HG03196 (cell line): ENCODE data around the gene TMEM132C.

ENCODE experiments used
- ATAC-seq: cut with Tn5 transposase; IDR thresholded peaks from one replicate; pipeline ENCODE4 v1.9.1; 2021; ENCODE audit not compliant: unreplicated experiment

TMEM132C gene

DNA sequence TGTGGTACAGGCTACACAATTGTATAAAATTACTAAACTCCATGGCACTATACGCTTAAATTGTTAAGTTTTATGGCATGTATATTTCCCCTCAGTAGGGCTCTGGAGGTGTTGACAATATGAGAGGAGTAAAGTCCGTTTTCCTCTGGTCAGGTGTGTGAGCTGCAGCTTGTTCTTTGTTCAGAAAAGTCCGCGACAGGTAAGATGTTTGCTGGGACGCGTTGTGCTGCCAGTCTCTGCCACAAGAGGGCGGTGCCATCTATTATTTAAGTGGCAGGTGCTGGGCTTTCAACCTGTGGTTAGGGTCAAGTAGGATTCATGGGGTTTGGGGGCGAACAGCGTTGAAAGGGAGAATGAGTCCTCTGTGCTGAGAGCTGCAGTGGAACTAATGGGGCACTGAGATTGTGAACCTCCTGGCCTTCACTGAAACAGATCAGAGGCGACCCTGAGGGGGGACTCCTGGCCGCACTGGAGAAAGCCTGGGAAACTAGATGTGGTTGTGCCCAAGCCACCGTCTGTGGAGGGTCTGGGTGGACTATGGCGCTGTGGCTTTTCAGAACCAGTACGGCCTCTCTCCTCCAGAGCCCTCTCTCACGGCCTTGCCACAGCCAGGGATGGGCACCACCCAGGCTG lies 377.8 kb downstream of the TMEM132C start:
- ATAC-seq = no peak

DNA sequence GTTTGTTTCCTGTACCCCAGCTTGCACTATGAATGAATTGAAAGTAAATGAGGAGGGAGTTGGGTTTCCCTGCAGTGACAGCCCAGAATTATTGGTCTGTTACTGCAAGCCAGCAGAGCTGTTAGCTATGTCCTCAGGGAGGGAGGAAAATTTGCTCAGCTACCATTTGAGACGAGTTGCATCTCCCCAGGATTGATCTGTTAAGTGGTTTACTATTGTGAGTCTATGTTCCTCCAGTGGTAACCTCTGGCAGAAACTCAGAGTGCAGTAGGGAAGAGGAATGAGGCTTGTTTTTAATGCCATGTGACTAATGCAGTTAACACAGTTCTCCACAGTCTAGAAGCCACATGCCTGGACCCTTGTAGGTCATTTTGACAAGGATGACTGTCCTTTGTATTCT lies 382.9 kb downstream of the TMEM132C start:
- no peak for ATAC-seq

DNA sequence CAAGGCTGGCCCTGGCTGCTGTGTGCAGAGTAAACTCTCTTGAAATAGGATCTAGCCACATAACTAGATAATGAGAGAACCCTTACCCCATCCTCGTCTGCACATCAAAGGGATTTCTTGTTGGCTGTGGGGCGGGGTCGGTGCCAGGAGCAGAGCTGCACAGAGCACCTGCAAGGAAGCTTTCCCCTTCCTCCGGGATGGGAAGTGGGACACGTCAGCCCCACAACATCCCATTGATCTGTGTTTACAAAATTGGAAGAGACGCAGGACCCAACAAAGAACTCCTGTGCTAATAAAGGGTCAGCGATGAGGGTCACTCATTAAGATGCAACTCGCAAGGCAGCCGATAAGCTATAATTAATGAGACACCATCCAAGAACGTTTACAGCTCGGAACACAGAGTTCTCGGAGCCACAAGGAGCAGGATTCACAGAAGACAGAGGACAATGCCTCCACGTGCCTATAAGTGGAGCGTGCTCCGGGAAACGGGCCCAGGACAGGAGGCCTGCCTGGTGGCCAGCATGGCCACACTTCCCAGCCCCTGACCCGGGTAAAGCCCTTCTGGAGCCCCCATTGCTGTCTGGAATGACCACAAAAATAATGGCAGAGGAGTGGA lies 385.3 kb downstream of the TMEM132C start:
- no peak for ATAC-seq

DNA sequence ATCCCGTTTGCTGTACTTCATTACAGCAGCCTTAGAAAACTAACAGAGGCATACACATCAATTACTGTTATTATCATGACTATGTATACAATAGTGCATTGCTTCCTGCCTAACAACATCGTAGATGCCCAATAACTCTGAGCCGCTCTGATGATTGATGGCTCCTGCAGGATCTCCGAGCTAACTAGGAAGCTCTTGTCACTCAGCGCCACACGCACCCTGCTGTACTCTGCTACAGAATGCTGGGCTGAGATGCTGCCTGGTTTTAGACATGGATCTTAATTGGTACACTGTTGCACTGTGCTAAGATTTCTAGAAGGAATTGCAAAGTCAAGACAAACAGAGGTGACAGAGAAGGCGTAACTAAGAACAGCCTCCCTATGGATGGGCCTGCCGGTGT lies 387.5 kb downstream of the TMEM132C start:
- ATAC-seq = no peak

DNA sequence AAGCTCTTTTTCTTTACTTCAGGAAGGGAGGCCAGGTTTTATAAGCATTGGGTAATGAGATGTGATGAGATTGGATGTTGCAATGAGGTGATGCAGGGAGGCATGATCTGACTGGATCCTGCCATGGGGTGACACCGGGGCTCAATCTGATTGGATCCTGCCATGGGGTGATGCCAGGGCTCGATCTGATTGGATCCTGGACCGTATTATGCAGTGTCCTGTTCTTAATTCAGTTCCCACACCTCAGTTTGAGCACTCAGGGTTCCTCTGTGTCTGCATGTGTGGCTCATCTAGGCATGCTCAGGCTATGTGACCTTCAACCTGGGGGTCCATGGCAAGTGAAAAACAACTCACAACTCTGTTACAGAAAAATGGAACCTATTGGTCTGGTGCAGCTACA lies 390.4 kb downstream of the TMEM132C start:
- ATAC-seq = no peak

DNA sequence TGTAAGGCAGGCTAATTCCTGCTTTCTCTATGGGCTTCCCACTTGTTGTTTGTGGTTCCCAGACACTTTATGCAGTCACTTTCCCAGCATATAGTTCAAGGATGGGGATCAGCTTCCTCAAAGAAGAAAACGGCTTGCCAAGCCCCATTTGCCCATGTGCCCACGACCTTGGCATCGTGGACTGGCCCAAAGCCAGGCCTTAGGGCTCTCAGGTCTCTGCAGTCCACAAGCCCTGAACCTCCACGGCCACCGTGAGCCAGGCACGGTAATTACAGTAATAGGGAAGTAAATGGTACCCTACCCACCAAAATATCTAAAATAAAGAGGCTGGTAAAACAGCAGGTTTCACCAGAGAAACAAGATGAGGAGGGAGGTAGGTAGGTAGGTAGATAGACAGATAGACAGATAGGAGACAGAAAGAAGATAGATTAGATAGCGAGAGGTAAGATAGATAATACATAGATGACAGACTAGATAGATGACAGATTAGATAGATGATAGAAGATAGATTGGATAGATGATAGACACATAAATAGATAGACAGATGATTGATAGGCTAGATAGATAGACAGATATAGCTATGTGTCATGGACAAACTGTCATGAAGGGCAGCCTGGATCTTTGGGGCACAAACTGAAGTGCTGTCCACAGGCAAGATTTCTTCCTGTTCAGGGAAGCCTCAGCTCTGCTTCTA lies 393.7 kb downstream of the TMEM132C start:
- no peak for ATAC-seq

DNA sequence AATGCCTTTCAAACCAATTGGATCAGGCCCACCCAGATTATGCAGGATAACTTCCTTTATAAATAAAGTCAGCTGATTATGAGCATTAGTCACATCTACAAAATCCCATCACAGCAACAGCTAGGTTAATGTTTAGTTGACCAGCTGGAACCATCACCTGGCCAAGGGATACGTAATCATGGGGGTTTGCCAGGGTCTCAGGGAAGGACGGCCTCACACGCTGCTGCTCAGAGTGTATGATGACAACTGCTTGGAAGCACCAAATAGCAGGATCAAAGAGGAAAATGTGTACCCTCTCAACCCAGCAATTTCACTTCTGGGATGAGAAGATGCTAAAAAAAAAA lies 394.2 kb downstream of the TMEM132C start:
- ATAC-seq = no peak

DNA sequence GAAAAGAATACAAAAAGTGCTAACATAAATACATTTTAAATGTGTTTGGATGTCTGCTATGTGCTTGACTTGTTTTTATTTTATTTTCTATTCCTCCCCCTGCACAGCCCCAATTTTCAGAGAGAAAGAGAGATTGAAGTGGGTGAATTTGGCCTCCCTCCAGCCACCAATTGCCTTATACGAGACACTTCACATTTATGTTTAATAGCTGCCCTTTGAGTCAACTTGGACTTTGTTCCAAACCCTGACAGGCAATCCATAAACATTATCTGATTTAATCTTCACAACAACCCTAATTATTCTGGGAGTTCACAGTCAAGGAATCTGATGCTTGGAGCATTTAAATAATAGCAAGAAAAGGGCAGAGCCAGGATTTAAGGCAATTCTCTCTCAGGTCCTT lies 395.1 kb downstream of the TMEM132C start:
- no peak for ATAC-seq

DNA sequence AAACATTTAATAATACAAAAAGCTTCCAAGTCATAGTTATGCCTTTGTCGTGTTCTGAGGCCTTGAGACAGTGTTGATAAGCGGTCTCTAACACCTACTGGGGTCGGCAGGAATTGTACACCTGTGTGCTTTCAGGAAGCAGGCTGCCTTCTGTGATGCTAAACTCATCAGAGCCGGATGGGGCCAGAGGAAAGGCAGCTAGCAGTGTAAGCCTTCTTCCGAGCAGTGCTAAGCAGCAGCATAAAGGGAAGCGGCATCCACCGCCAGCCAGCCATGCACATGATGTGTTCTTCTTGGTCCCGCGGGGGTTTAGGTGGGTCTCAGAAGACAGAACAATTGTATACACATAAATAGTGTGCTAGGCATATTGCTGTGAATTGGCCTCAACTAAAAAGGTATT lies 397.5 kb downstream of the TMEM132C start:
- ATAC-seq = no peak

DNA sequence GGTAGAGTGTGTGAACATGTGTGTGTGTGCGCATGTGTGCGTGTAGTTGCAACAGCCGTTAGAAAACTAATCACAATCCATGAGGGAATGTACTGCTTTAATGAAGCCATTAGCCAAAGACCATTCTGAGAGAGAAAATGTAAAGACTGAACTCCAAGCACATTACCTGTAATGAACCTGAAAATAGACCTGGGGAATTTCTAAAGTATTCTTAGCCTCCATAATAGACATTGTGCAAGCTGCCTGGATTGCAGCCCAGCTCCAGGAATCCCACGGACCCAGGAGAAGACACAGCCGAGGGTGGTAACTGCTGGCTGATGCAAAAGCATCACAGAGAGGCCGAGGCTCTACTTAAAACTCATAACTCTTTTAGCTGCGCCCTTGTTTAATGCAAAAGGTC lies 400.2 kb downstream of the TMEM132C start:
- ATAC-seq = no peak

DNA sequence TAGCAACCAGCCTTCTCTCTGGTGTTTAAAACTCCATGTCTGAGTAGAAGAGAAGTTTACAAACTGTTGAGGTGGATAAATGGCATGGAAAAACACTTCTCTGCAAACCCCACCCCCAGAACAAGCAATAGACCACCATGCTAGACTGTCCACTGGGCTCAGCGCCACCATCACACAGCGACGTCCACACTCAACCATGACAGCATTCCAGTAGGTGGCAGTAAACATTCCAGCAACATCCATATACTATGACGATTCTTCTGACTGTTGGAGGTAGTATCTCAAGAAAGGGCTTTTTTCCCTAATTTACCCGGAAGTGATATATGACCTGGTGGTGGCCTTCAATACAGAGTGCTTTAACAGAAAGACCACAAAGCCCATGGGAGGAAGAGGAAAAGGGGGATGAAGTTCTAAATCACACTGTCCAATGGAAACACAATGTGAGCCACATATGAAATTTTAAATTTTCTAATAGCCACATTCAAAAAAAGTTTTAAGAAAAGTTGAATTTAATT lies 404.6 kb downstream of the TMEM132C start:
- no peak for ATAC-seq

DNA sequence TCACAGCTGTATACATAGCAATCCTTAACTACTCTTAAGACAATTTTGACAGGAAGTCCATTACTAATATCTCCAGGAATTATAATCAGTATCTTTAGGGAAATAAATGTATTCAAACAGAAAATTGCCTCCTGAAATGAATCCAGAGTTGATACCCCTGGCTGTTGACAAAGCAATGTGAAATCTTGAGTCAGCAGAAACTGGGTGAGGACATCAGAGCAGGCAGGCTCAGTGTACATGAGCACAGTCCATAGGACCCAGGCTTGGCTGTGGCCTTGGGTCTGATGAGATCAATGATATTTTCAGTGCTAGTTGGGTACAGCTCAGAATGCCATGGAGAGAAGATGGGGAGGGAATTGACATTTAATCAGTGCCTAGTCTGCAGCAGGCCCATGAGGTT lies 405.5 kb downstream of the TMEM132C start:
- ATAC-seq = no peak

DNA sequence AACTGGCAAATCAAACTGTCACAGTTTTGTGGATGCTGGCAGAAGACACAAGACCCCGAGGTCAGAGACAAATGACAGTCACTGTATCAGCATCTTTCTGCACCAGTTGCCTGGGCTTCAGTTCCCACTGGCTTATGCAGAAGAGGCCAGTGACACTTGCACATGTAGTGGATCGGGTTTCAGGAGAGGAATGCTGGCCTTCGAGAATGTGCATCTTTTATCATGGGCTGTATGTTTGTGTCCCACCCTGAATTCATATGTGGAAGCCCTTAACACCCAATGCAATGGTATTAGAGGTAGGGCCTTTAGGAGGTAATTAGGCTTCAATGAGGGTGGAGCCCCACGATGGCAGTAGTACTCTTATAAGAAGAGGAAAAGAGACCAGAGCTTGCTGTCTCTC lies 405.9 kb downstream of the TMEM132C start:
- no peak for ATAC-seq

DNA sequence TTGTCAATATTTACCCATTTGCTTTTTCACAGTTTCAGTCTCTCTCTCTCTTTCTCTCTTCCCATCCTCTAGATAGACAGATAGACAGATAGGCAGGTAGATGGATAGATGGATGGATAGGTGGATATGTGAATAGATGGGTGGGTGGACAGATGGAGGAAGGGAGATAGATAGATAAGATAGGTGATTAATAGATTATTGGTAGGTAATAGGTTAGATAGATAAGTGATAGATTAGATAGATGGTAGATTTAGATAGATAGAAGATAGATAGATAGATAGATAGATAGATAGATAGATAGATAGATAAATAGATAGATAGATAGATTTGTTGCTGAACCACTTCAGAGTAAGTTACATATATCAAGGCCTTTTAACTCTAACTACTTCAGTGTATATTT lies 408.6 kb downstream of the TMEM132C start:
- ATAC-seq = no peak

DNA sequence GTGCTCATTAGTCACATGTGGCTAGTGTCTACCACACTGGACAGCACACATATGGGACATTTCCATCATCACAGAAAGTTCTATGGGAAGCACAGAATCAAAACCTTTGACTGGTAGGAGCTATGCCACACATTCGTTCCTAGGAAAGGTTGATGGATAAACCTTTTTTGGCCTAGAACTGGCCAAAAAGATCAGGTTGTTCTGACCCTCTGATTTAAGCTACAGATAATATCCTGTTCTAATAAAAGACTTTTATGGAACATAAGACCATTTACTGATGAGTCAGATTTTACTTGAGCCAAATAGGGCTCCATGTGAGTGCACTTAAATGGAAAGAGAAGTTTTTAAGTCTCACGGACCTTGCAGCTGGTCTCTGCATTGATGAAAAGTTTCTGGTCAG lies 413.6 kb downstream of the TMEM132C start:
- no peak for ATAC-seq

DNA sequence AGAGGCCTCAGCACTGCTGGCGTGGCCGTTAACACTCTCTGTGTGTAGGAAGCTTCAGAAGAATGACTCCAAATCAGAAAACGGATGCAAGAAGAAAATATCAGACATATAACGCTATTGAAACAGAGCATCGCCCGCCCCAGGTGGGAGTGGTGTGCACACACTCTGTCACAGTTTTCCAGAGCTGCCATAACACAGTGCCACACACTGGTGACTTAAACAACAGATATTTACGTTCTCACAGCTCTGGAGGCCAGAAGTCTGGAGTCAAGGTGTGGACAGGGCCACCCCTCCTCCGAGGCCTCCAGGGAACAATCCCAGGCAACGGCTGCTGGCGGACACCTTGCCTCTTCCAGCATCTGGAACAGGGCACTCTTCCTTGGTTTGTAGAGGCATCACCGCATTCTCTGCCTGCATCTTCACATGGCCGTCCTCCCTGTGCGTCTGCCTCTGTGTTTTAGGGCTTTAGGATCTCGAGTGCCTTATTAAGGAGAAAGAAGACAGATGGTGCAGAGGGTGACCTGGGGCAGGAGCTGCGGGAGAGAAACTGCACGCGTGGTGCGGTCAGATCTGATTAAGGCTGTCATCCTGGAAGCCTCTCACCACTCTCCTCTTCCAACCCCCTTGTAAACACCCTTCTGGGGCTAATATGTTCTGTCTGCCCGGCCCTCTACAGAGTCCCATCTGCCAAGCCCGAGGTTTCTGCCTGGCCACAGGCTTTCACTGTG lies 415.7 kb downstream of the TMEM132C start:
- no peak for ATAC-seq

DNA sequence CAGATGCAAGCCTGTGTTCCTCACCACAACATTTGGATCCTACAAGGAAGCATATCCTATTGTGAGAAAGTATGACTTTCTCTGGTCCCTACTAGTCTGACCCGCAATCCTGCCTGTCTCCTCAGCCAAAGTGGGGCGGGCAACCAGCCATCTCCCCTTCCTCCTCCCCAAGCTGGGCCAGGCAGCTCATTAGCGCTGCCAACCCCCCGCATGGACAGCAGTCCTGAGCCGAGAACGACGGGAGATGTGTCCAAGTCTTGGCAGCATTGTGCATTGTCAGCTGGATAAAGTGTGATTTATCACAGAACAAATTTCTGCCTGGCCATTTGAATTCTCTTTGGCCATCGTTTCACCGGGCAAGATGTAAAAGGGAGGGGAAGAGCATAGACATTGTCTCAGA lies 417.4 kb downstream of the TMEM132C start:
- ATAC-seq = no peak

DNA sequence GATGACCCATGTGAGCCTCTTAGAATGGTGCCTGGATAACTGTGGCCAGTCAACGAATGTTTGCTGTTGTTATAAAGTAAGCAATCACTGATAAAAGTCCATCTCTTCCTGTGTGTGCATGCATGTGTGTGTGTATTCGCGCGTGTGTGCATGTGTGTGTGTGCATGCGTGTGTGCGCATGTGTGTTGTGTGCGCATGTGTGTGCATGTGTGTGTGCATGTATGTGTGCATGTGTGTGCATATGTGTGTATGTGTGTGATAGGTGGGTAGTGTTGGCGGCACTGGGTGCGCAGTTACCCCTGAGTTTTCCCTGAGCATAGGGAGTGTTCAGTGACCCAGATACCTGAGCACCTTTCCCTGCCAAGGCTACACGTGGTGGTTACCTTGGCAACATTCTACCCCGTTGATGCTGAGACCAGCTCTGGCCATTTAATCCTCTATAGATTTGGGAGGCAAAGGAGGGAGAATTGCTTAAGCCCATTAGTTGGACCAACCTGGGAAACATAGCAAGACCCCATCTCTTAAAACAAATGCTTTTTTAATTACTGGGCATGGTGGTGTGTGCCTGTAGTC lies 419.0 kb downstream of the TMEM132C start:
- ATAC-seq = no peak

DNA sequence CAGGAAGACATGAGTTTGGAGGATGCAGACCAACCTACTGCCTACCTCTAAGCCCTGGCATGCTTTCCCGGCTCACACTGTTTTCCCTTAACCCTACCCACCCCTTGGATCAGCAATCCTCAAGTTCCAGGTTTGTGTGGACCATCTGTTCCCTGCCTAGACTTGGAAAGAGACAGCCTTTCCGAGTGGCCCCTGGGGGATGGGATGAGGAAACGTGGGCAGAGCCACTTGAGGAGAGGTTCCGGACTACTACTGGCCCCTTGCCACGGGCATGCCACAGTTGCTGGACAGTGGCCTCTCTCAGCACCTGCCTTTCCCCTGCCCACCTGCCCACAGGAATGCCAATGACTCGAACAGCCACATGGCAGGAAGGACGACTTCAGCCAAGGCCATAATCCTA lies 420.9 kb downstream of the TMEM132C start:
- ATAC-seq = no peak

DNA sequence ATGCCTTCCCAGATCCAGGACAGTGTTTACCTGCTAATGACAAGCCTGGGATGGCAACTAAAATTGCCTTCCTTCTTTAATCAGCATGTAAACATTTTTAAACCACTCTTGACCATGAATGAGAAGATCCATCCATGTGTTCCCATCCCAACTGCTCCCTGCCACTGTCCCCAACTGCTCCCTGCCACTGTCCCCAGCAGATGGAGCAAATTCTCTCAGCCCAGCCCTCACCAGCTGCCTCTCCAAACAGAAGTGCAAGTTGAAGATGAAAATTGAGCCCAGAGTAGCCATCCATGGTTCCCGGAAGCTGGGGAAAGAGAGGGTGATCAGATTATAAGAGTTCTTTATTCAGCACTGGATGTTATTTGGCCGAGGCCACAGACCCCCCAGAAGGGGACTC lies 423.7 kb downstream of the TMEM132C start:
- no peak for ATAC-seq

DNA sequence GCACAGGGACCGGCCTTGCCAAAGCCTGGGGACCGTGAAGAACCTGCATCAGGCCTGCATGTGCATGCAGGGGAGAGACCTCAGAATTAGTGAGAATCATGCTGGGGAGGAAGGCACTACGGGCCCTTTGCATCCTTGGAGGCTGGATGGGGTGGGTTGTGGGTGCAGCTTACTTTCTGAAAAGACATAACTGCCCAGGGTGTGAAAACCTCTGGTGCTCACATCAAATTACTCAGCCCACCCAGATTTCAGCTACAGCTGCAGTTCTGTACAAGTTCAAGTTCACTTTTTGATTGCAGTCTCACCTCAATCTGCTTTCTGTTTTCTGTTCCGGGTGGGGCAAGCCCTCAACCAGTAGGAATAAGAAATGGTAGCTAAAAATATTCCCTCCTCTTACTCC lies 426.1 kb downstream of the TMEM132C start:
- ATAC-seq = no peak

DNA sequence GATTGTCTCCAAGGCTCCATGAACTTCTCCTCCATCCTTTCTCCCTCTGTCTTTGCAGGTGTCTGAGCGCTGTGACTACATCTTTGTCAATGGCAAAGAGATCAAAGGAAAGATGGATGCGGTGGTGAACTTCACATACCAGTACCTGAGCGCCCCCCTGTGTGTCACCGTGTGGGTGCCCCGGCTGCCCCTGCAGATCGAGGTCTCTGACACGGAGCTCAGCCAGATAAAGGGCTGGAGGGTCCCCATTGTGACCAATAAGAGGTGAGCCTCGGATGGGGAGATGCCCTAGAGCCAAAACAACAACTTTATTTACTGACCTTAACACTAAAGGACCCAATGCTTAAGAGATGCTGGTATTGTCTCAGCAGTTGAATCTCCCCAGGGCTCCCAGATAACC lies 426.8 kb downstream of the TMEM132C start:
- no peak for ATAC-seq
